HG02798 (cell line): ENCODE data around the gene APMAP.

Experiments used
- ATAC-seq: cut with Tn5 transposase; IDR thresholded peaks from one replicate; pipeline ENCODE4 v1.9.1; 2021; ENCODE audit warnings: mild to moderate bottlenecking; ENCODE audit not compliant: unreplicated experiment, poor library complexity

Gene APMAP

GRCh38 chr20:24991897-24992486 lies 559 bp downstream of the APMAP start:
- peak; percentile 23 for ATAC-seq

DNA sequence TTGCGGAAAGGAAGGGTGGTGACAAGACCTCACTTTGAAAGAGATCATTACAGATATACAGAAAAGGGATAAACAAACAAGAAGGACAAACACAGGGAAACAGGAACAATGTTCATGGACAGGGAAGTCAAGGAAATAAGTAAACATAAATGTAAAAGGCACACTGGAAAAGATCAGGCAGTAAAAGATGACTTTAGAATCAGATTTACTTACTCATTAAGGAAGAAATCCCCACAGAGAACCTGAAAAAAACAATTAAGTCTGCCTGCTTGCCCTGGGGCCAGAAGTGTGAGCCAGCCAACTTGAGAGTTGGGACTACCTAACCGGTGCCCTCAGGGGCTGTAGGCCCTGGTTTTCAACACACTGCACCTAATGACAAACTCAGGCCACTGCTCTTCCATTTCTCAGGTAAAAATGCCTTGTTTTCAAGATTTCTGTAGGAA lies 1.7 kb downstream of the APMAP start:
- no peak for ATAC-seq

- ATAC-seq = no peak
Measured at GRCh38 chr20:24989162-24989561, 3.4 kb downstream of the APMAP start.

GRCh38 chr20:24987873-24988835 lies 4.4 kb downstream of the APMAP start:
- ATAC-seq = no peak

DNA sequence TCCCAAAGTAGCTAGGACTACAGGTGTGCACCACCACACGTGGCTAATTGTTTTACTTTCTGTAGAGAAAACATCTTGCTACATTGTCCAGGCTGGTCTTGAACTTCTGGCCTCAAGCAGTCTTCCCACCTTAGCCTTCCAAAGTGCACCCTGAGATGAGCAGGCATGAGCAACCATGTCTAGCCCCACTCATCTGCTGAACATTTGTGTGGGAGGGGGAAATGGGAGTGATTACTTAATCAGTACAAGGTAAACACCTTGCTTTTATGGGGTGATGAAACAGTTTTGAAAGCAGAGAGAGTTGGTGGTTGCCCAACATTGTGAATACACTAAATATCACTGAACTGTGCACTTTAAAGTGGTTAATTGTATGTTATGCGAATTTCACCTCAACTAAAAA lies 5.3 kb downstream of the APMAP start:
- ATAC-seq = no peak

DNA sequence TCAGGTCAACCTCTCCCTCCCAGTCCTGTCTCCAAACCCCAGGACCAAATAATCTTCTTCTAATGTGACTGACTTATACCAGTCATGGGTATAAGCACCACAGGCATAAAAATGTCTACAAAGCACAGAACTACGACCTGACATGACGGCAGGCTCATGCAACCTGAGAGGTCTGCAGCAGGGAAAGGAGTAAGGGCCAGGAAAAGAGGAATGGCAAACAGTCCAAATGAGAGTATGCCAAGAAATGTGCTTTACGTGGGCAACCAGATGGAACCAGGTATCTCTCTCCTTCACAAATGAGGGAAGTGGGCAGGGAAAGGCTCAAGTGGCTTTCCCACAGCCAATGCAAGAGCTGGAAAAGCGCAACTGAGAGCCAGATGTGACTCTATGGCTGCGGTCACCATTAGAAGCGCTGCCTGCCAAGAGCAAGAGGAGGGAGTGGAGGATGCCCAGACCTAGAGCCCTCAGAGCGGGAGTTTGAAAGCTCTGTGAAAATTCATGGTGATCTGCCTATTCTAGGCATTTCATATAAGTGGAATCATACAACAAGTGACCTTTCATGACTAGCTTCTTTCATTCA lies 6.0 kb downstream of the APMAP start:
- ATAC-seq = no peak

GRCh38 chr20:24985802-24986201 lies 6.7 kb downstream of the APMAP start:
- no peak for ATAC-seq

DNA sequence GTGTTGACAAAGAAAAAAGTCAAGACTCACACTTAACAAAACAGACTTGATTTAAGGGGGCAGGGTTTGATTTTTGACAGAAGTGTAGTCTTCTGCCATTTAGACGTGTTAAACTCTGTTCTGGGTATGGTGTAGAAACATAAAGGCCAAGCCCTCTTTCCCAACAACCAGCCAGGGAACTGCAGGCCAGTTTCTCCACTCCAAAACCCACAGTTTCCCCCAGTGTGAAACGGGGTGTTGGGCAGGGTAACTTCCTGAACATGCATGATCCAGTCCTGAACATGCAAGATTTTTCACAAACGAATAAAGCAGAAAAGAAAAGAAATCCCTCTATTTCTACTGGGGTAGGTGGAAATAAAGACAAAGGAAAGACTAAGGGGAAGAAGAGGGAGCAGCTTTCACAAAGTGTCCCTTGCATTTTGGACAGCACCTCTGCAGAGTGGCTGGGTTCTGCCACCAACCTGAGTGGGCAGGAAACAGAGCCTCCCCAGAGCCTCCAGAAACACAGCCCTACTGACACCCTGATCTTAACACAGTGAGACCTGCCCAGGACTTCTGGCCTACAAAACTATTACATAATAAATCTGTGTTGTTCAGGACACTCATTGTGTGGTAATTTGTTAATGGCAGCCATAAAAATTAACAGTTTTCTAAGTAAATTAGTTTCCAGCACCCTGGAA lies 7.5 kb downstream of the APMAP start:
- ATAC-seq = no peak

DNA sequence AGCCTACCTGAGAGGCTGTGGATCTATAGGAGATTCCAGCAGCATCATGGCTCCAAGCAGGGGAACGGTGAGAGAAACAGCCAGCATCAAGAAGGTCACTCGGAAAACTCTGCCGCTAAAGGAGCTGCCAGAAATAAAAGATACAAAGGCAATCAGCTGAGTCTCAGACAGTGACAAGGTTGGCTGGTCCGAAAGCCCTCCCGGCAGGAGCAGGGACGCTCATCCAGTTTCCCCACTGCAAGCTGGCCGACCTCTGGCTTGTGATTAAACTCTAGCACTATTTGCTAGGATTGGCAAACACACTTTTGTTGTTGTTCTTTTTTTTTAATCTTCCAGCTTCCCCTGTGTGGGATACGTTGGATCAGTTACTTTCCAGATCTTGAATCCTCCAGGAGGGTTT lies 8.7 kb downstream of the APMAP start:
- no peak for ATAC-seq

DNA sequence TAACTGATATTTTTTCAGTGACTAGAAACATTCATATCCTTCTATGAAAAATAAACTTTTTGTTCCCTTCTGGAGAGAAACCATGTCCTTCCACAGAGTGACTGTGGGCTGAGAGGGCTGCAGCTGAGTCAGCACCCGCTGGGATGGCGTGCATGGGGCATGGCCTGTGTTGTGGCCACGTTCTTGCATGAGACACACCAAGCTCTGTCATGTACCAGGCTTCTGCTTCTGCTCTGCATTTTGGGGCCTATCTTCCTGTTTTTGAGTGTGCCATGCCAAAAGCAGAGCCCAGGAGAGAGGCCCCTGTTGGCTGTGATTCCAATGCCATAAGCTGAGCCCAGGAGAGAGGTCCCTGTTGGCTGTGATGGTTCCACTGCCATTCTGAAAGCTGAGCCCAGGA lies 10.8 kb downstream of the APMAP start:
- no peak for ATAC-seq

- ATAC-seq = no peak
Measured at GRCh38 chr20:24981282-24981681, 11.3 kb downstream of the APMAP start.

- no peak for ATAC-seq
Measured at GRCh38 chr20:24980291-24981053, 12.1 kb downstream of the APMAP start.

- ATAC-seq = no peak
Measured at GRCh38 chr20:24979036-24979960, 13.3 kb downstream of the APMAP start.

DNA sequence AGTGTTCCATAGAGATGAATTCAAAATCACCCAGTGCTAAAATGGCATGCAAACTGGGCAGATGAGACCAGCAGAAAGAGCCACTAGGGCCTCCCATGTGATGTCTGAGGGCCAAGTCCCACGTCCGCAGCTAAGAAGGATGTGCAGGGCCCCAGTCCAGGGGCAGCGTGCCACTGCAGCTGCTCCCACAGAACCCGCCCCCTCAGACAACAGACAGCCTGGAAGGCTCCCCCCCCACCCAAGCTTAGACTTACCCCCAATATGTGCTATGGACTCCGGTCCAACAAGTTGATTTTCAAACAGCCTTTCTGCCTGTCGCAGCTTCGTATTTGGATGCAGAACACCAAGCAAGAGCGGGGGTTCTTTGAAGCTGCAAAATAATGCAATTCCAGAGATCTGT lies 14.0 kb downstream of the APMAP start:
- ATAC-seq = no peak

DNA sequence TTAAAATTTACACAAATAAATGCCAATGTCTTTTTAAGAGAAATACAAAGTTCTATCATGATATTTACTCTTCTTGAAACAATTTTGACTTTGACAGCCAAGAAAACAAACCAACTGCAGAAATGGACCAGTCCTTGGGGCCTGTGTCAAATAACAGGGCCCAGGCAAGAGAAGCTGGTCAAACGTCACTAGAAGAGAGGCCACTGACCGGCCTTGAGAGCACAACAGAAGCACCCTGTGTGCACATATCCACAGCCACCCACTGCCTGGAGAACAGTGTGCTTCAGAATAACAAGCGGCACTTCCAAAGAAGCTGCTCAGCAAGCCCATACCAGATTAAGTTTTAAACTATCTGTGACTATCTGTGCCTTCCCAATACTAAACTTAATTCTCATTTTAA lies 14.8 kb downstream of the APMAP start:
- ATAC-seq = no peak

DNA sequence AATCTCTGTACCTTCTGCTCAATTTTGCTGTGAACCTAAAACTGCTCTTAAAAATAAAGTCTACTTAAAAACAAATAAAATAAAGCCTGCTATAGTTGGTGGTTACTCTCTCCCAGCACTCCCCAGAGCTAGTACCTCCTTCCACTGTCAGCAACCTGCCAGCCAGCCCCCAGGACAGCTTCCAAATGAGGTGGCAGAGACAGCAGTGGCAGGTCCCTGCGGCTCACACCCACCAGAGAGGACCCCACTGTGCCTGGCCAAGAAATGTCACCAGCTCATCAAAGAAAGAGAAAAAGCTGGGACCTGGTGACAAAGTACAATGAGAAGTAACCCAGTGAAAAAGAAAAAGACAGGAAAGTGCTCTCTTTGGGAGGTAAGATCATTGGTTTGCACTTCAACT lies 15.2 kb downstream of the APMAP start:
- ATAC-seq = no peak

DNA sequence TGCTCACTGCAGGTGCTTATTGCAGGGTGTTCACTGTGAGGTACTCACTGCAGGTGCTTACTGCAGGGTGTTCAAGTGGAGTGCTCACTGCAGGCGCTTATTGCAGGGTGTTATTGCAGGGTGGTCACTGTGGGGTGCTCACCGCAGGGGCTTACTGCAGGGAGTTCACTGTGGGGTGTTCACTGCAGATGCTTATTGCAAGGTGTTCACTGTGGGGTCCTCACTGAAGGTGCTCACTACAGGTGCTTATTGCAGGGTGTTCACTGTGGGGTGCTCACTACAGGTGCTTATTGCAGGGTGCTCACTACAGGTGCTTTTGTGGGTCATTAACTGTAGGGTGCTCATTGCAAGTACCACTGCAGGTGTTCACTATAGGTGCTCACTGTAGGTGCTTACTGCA lies 20.2 kb downstream of the APMAP start:
- ATAC-seq = no peak

- ATAC-seq = no peak
Measured at GRCh38 chr20:24971376-24972101, 21.0 kb downstream of the APMAP start.
